GM12878 (cell line): ENCODE results near the gene SFI1.

ENCODE experiments used
- POLR2A ChIP-seq: IDR thresholded peaks from 2 replicates; pipeline ENCODE4 v1.6.1; 2011; ENCODE audit warnings: low read depth, mild to moderate bottlenecking, low read length
- POLR2AphosphoS2 ChIP-seq: IDR thresholded peaks from 2 replicates; pipeline ENCODE4 v1.6.1; 2011; ENCODE audit warnings: low read depth, mild to moderate bottlenecking, low read length, improper control_type of control experiment, moderate library complexity
- SMC3 ChIP-seq: IDR thresholded peaks from 2 replicates; pipeline ENCODE4 v1.6.1; 2011; ENCODE audit warnings: low read length, improper control_type of control experiment, borderline replicate concordance
- TF ChIP-seq, protein P1 (sequence below): fragments of 450-650 bp; conservative IDR thresholded peaks from 2 replicates; pipeline ENCODE4 v1.6.1; 2017; ENCODE audit warnings: mild to moderate bottlenecking, moderate library complexity
- TF ChIP-seq, protein P2 (sequence below), 3 experiments: IDR thresholded peaks in 2 of 3; conservative IDR thresholded peaks in 1 of 3; 2 replicates each; pipeline ENCODE4 v1.5.1; 2011; ENCODE audit warnings: low read depth in 3 of 3, low read length in 3 of 3, mild to moderate bottlenecking in 3 of 3, control low read depth in 2 of 3, moderate library complexity in 2 of 3, inconsistent platforms in 1 of 3, mixed read lengths in 1 of 3; ENCODE audit not compliant: control insufficient read depth in 2 of 3, insufficient read depth in 1 of 3; ENCODE audit errors: extremely low read depth in 1 of 3
- TF ChIP-seq, protein P3 (sequence below): fragments of 450-650 bp; IDR thresholded peaks from 2 replicates; pipeline ENCODE4 v1.6.1; 2017; ENCODE audit warnings: antibody characterized with exemption, mild to moderate bottlenecking, moderate library complexity
- TF ChIP-seq, protein P4 (sequence below): fragments of 150-350 bp; IDR thresholded peaks from 2 replicates; pipeline ENCODE4 v1.6.1; 2016; ENCODE audit warnings: low read depth, low read length
- TF ChIP-seq, protein P5 (sequence below): IDR thresholded peaks from 2 replicates; pipeline ENCODE4 v1.6.1; 2012; ENCODE audit warnings: mild to moderate bottlenecking, low read depth, low read length

DNA sequence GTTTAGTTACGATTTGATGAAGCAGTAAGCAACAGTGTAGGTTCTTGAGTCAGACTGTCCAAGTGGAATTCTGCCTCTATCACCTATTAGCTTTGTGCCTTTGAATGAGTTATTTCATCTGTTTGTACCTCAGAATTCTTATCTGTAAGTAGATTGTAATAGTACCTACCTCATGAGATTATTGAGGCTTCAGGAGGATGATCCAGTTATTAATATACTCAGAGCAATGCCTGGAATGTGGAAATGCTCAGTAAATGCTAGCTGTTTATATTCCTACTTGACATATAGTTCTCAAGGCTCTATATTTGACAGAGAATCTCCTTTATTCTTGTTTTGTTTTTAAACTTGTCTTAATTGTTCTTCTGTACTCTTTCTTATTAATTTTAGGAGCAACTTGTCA is 70.1 kb downstream of the SFI1 start:
- TF ChIP-seq, protein P1, sequence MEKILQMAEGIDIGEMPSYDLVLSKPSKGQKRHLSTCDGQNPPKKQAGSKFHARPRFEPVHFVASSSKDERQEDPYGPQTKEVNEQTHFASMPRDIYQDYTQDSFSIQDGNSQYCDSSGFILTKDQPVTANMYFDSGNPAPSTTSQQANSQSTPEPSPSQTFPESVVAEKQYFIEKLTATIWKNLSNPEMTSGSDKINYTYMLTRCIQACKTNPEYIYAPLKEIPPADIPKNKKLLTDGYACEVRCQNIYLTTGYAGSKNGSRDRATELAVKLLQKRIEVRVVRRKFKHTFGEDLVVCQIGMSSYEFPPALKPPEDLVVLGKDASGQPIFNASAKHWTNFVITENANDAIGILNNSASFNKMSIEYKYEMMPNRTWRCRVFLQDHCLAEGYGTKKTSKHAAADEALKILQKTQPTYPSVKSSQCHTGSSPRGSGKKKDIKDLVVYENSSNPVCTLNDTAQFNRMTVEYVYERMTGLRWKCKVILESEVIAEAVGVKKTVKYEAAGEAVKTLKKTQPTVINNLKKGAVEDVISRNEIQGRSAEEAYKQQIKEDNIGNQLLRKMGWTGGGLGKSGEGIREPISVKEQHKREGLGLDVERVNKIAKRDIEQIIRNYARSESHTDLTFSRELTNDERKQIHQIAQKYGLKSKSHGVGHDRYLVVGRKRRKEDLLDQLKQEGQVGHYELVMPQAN, result no peak
- TF ChIP-seq, protein P2, sequence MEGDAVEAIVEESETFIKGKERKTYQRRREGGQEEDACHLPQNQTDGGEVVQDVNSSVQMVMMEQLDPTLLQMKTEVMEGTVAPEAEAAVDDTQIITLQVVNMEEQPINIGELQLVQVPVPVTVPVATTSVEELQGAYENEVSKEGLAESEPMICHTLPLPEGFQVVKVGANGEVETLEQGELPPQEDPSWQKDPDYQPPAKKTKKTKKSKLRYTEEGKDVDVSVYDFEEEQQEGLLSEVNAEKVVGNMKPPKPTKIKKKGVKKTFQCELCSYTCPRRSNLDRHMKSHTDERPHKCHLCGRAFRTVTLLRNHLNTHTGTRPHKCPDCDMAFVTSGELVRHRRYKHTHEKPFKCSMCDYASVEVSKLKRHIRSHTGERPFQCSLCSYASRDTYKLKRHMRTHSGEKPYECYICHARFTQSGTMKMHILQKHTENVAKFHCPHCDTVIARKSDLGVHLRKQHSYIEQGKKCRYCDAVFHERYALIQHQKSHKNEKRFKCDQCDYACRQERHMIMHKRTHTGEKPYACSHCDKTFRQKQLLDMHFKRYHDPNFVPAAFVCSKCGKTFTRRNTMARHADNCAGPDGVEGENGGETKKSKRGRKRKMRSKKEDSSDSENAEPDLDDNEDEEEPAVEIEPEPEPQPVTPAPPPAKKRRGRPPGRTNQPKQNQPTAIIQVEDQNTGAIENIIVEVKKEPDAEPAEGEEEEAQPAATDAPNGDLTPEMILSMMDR (IDR thresholded peaks at IDR 0.05 in 2 of 3, conservative IDR thresholded peaks at IDR 0.05 in 1 of 3; ENCODE audit: control insufficient read depth in 2 of 3, extremely low read depth in 1 of 3, insufficient read depth in 1 of 3, low read depth in 3 of 3, low read length in 3 of 3), result no peak
- TF ChIP-seq POLR2AphosphoS2 (no peak), POLR2A (no peak), SMC3 (no peak)
- TF ChIP-seq, protein P3, sequence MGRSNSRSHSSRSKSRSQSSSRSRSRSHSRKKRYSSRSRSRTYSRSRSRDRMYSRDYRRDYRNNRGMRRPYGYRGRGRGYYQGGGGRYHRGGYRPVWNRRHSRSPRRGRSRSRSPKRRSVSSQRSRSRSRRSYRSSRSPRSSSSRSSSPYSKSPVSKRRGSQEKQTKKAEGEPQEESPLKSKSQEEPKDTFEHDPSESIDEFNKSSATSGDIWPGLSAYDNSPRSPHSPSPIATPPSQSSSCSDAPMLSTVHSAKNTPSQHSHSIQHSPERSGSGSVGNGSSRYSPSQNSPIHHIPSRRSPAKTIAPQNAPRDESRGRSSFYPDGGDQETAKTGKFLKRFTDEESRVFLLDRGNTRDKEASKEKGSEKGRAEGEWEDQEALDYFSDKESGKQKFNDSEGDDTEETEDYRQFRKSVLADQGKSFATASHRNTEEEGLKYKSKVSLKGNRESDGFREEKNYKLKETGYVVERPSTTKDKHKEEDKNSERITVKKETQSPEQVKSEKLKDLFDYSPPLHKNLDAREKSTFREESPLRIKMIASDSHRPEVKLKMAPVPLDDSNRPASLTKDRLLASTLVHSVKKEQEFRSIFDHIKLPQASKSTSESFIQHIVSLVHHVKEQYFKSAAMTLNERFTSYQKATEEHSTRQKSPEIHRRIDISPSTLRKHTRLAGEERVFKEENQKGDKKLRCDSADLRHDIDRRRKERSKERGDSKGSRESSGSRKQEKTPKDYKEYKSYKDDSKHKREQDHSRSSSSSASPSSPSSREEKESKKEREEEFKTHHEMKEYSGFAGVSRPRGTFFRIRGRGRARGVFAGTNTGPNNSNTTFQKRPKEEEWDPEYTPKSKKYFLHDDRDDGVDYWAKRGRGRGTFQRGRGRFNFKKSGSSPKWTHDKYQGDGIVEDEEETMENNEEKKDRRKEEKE, result no peak
- TF ChIP-seq, protein P4, sequence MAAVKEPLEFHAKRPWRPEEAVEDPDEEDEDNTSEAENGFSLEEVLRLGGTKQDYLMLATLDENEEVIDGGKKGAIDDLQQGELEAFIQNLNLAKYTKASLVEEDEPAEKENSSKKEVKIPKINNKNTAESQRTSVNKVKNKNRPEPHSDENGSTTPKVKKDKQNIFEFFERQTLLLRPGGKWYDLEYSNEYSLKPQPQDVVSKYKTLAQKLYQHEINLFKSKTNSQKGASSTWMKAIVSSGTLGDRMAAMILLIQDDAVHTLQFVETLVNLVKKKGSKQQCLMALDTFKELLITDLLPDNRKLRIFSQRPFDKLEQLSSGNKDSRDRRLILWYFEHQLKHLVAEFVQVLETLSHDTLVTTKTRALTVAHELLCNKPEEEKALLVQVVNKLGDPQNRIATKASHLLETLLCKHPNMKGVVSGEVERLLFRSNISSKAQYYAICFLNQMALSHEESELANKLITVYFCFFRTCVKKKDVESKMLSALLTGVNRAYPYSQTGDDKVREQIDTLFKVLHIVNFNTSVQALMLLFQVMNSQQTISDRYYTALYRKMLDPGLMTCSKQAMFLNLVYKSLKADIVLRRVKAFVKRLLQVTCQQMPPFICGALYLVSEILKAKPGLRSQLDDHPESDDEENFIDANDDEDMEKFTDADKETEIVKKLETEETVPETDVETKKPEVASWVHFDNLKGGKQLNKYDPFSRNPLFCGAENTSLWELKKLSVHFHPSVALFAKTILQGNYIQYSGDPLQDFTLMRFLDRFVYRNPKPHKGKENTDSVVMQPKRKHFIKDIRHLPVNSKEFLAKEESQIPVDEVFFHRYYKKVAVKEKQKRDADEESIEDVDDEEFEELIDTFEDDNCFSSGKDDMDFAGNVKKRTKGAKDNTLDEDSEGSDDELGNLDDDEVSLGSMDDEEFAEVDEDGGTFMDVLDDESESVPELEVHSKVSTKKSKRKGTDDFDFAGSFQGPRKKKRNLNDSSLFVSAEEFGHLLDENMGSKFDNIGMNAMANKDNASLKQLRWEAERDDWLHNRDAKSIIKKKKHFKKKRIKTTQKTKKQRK, result no peak
- TF ChIP-seq, protein P5, sequence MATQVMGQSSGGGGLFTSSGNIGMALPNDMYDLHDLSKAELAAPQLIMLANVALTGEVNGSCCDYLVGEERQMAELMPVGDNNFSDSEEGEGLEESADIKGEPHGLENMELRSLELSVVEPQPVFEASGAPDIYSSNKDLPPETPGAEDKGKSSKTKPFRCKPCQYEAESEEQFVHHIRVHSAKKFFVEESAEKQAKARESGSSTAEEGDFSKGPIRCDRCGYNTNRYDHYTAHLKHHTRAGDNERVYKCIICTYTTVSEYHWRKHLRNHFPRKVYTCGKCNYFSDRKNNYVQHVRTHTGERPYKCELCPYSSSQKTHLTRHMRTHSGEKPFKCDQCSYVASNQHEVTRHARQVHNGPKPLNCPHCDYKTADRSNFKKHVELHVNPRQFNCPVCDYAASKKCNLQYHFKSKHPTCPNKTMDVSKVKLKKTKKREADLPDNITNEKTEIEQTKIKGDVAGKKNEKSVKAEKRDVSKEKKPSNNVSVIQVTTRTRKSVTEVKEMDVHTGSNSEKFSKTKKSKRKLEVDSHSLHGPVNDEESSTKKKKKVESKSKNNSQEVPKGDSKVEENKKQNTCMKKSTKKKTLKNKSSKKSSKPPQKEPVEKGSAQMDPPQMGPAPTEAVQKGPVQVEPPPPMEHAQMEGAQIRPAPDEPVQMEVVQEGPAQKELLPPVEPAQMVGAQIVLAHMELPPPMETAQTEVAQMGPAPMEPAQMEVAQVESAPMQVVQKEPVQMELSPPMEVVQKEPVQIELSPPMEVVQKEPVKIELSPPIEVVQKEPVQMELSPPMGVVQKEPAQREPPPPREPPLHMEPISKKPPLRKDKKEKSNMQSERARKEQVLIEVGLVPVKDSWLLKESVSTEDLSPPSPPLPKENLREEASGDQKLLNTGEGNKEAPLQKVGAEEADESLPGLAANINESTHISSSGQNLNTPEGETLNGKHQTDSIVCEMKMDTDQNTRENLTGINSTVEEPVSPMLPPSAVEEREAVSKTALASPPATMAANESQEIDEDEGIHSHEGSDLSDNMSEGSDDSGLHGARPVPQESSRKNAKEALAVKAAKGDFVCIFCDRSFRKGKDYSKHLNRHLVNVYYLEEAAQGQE, result no peak
